Hippocampal formation (tissue), 2 donors: ENCODE measurements around the gene KCNK1.

Experiments
- DNase-seq, 2 donors: peaks; one replicate each; lab custom pipeline; 2025; lab: John Stamatoyannopoulos, UW

KCNK1 gene

GRCh38 chr1:233613252-233614172 lies at the start of gene KCNK1:
Gene KCNK1, plus strand, starts transcription at chr1:233614106. Its CDS starts 66 bp downstream, at chr1:233614172.
- DNase-seq, result peak in 1 of 2 donors; percentile 67

- DNase-seq, result no peak
Measured at GRCh38 chr1:233565313-233565712, 48.6 kb upstream of the KCNK1 start.

GRCh38 chr1:233566886-233567285 lies 47.0 kb upstream of the KCNK1 start:
- DNase-seq, result no peak

GRCh38 chr1:233569636-233570035 lies 44.3 kb upstream of the KCNK1 start:
- DNase-seq, result no peak

- DNase-seq, result peak in 1 of 2 donors; percentile 16
Measured at GRCh38 chr1:233570216-233570615, 43.7 kb upstream of the KCNK1 start.

- DNase-seq, result no peak
Measured at GRCh38 chr1:233570706-233571105, 43.2 kb upstream of the KCNK1 start.

- no peak for DNase-seq
Measured at GRCh38 chr1:233572896-233573295, 41.0 kb upstream of the KCNK1 start.

GRCh38 chr1:233575450-233575849 lies 38.5 kb upstream of the KCNK1 start:
- DNase-seq, result no peak

- no peak for DNase-seq
Measured at GRCh38 chr1:233582439-233582838, 31.5 kb upstream of the KCNK1 start.

- no peak for DNase-seq
Measured at GRCh38 chr1:233584376-233584775, 29.5 kb upstream of the KCNK1 start.

GRCh38 chr1:233584931-233585330 lies 29.0 kb upstream of the KCNK1 start:
- DNase-seq, result no peak

GRCh38 chr1:233586301-233586700 lies 27.6 kb upstream of the KCNK1 start:
- no peak for DNase-seq

- no peak for DNase-seq
Measured at GRCh38 chr1:233587196-233587595, 26.7 kb upstream of the KCNK1 start.

- DNase-seq, result no peak
Measured at GRCh38 chr1:233587958-233588799, 25.7 kb upstream of the KCNK1 start.

- no peak for DNase-seq
Measured at GRCh38 chr1:233597489-233597901, 16.4 kb upstream of the KCNK1 start.

GRCh38 chr1:233598891-233599541 lies 14.9 kb upstream of the KCNK1 start:
- DNase-seq, result no peak

GRCh38 chr1:233599542-233600073 lies 14.3 kb upstream of the KCNK1 start:
- DNase-seq, result no peak

- DNase-seq, result no peak
Measured at GRCh38 chr1:233600488-233600887, 13.4 kb upstream of the KCNK1 start.

GRCh38 chr1:233603478-233603877 lies 10.4 kb upstream of the KCNK1 start:
- DNase-seq, result no peak

GRCh38 chr1:233605205-233605604 lies 8.7 kb upstream of the KCNK1 start:
- DNase-seq, result no peak

- no peak for DNase-seq
Measured at GRCh38 chr1:233606813-233607212, 7.1 kb upstream of the KCNK1 start.
